ENCODE measurements around the gene TRIO. TPM values are rescaled to one million over a fixed set of nuclear protein-coding genes. Genes with fewer than 3 reads are reported as not detected.

Gene TRIO
- total RNA-seq, 2 experiments from 2014 or later, result 5.7 to 15.7 TPM

DNA sequence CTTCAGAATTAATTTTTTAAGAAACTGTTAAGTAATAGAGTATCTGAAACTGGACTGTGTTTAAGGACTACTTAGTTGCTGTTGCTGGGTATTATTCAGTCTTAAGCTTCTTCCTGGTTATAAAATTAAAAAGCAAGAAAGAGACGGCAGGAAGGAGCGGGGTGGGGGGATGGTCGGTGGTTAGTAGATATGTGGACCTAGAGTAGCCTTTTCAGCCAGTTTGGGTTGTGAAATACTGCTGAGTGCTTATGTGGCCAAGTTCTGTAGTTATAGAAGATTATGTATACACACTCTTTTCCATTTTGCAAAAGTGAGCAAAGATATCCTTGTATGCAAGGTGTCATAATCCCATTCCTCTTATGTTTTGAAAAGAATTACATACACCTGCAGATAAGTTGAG lies 28.5 kb downstream of the TRIO start:
- H3K27me3 Mint-ChIP-seq, result peaks cover 9% of the 10 kb centered on the region
- DNase-seq (no peak), ATAC-seq (no peak)
- CTCF ChIA-PET, result no interaction called here
- no peaks in the 10 kb centered on the region for H3K9me3 Mint-ChIP-seq (ENCODE audit: low read depth)
- H3K4me1 Mint-ChIP-seq, result no peaks in the 10 kb centered on the region
- no peaks in the 10 kb centered on the region for H3K36me3 Mint-ChIP-seq
- no peak overlapping the region for H3K4me3 Mint-ChIP-seq
- H3K27ac Mint-ChIP-seq, result no peak overlapping the region

DNA sequence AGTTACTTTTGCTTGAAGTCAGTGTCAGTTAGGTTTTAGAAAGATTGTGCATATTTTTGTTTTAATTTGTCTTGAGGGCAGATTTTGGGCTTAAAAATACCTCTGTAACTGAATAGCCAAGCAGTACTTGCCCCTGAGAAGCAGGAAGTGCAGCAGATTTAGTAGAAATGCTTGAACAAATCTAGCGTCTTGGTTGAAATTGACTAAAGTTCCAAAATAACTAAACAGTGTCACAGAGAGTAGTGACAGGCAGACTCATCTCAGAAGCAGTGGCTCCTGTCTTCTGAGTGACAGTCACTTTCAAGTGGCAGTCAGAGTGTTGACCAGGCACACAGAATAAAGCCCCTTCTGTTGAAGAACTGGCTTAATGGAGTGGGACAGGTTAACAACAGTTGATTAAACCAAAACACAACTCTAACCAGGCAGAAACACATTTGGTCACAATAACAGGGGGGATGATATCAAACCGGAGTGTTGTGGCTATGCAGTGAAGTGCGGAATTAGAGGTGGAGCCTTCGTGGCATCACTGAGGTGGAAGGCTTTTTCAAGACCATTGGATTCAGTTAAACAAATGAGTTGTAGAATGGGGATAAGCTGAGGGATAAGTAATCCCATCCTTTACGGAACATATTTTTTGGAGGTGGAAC lies 29.1 kb downstream of the TRIO start:
- no peaks in the 10 kb centered on the region for H3K36me3 Mint-ChIP-seq
- no peaks in the 10 kb centered on the region for H3K4me1 Mint-ChIP-seq
- CTCF ChIA-PET, result no interaction called here
- no peak overlapping the region for H3K27ac Mint-ChIP-seq
- no peak for ATAC-seq
- no peak overlapping the region for H3K4me3 Mint-ChIP-seq
- no peaks in the 10 kb centered on the region for H3K9me3 Mint-ChIP-seq (ENCODE audit: low read depth)
- no peak for DNase-seq
- H3K27me3 Mint-ChIP-seq, result peaks cover 9% of the 10 kb centered on the region

DNA sequence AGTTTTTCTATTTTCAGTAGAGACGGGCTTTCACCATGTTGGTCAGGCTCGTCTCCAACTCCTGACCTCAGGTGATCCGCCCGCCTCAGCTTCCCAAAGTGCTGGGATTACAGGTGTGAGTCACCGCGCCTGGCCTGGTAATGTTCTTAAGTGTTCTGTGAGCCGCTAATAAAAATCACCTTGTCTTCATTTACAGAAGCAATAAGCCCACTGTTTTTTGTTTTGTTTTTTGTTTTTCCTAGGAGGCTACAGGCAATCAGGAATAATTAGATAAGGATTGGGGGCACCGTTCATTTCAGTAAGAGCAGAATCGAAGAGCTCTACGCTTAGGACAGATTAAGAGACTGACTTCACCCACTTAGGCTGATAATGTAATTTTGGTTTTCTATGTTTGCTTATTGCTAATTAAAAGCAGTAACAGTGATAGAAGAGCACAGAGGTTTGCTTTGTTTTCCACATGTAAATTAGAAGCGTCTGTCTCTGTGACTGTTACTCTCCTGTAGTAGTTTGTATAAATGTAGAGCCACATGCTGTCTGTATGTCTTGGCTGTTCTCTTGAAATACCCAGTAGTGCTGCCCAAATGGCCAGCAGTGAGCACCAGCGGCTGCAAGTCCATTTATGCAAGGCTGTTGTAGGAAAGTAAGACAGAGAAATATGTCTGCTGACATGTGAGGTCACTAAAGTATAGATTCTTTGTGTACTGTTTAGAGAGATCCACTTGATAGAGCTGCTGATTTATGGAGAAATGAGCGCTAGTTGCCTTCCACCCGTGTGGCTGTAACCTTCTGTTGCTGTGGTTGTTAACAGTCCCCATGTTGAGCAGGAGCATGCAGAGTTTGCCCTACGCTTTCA lies 30.5 kb downstream of the TRIO start:
- no peaks in the 10 kb centered on the region for H3K36me3 Mint-ChIP-seq
- no peaks in the 10 kb centered on the region for H3K4me1 Mint-ChIP-seq
- no peaks in the 10 kb centered on the region for H3K9me3 Mint-ChIP-seq (ENCODE audit: low read depth)
- H3K27me3 Mint-ChIP-seq, result peaks cover 9% of the 10 kb centered on the region
- H3K27ac Mint-ChIP-seq, result no peak overlapping the region
- H3K4me3 Mint-ChIP-seq, result no peak overlapping the region
- CTCF ChIA-PET, result no interaction called here
- DNase-seq (no peak), ATAC-seq (no peak)

DNA sequence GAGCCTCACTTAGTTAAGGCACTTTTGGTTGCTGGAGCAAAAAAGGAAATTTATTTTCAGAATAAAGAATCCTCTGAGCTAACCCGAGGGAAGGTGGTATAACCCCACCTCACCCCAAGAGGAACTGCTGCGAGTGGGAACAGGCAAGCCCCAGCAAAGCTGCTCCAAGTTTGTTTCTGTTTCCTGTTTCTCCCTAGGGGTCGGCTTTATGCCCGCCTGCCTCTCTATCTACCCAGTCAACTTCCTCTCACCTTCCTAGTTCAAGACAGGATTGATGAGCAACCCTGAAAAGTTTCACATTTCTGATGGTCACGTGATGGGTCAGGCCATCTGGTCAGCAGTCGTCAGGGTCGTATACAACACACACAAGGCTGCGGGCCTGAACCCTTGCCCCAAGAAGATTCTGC lies 31.1 kb downstream of the TRIO start:
- Mint-ChIP-seq H3K27ac (no peak overlapping the region), H3K36me3 (no peaks in the 10 kb centered on the region), H3K4me1 (no peaks in the 10 kb centered on the region), H3K4me3 (no peak overlapping the region), H3K27me3 (peaks cover 7% of the 10 kb centered on the region), H3K9me3 (ENCODE audit: low read depth) (no peaks in the 10 kb centered on the region)
- DNase-seq, result no peak
- ATAC-seq, result no peak
- CTCF ChIA-PET, result no interaction called here

DNA sequence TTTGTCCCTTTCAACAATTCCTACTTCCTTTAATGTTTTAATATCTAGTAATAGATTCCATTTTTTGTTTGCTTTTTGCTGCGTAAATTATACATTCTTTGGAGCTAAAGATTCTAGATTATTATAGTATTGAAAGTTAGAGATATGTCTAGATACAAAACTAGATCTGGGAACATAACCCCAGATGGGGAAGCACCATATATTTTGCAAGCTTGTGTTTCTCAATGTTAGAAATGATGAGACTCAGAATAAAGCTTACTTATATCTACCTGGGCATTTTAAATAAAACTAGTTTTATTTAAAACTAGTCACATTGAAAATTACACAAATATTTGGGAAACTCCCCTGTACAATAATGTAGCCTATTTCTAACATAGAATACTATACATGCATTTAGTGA lies 32.2 kb downstream of the TRIO start:
- H3K36me3 Mint-ChIP-seq, result no peaks in the 10 kb centered on the region
- CTCF ChIA-PET, result no interaction called here
- H3K9me3 Mint-ChIP-seq (ENCODE audit: low read depth), result no peaks in the 10 kb centered on the region
- H3K27ac Mint-ChIP-seq, result no peak overlapping the region
- DNase-seq (no peak), ATAC-seq (no peak)
- no peak overlapping the region for H3K4me3 Mint-ChIP-seq
- no peaks in the 10 kb centered on the region for H3K4me1 Mint-ChIP-seq
- H3K27me3 Mint-ChIP-seq, result peaks cover 4% of the 10 kb centered on the region

DNA sequence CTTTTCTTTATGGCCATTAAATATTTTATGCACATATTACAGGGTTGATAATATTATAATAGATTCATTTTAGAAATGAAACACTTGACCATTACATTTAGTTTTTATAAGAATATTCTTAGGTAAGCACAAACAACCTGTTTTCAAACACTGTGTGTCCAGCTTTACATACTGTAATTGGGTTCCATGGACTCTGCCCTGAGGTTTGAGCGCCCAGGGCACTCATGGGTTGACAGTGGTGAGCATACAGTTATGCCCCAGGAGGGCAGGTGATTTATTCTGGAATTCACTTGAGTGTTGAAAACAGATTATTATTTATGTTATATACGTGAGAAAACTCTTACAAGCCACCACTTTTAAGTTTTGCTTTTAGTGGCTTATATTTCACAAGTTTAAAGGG lies 33.7 kb downstream of the TRIO start:
- H3K27ac Mint-ChIP-seq, result no peak overlapping the region
- DNase-seq (no peak), ATAC-seq (no peak)
- H3K36me3 Mint-ChIP-seq, result no peaks in the 10 kb centered on the region
- no peak overlapping the region for H3K4me3 Mint-ChIP-seq
- no peaks in the 10 kb centered on the region for H3K9me3 Mint-ChIP-seq (ENCODE audit: low read depth)
- CTCF ChIA-PET, result no interaction called here
- no peaks in the 10 kb centered on the region for H3K27me3 Mint-ChIP-seq
- H3K4me1 Mint-ChIP-seq, result no peaks in the 10 kb centered on the region

DNA sequence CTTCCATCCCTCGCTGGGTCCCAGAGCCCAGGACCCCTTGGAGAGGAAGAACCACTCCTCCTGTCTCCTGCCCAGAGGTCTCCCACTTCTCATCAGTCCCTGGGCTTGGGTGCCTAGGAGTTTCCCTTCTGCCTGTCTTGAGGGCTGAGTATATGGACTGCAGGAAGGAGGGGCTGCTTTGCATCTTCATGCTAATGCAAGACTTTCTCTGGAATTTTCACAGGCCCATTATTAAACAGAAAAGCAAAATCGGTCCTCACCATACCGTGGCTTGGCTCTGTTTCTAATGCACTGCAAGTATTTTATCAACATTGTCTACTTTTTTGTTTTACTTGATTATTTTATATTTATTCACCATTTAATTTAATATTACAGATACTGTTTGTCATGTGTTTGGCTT lies 34.5 kb downstream of the TRIO start:
- no peak for ATAC-seq
- Mint-ChIP-seq H3K27ac (no peak overlapping the region), H3K36me3 (no peaks in the 10 kb centered on the region), H3K9me3 (ENCODE audit: low read depth) (no peaks in the 10 kb centered on the region), H3K27me3 (no peaks in the 10 kb centered on the region), H3K4me3 (no peak overlapping the region), H3K4me1 (no peaks in the 10 kb centered on the region)
- DNase-seq, result no peak
- CTCF ChIA-PET, result no interaction called here

DNA sequence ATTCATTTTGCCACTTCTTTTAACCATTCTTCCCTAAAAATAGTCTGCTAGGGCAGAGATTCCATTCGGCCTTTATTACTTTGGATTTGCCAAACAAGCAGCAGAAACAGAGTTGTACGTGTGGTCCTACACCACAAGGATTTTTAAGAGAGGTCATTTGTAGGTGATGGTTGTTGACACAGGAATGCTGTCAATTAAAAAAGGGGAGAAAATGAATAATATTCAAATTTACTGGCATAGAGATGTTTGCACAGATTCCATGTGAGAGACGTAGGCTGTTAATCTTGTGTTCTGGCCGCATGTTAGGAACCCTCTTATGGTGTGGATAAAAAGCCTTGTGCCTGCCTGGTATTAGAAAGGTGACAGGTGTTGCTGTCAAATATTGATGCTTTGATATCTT lies 34.9 kb downstream of the TRIO start:
- no peaks in the 10 kb centered on the region for H3K36me3 Mint-ChIP-seq
- CTCF ChIA-PET, result no interaction called here
- no peak for DNase-seq
- no peaks in the 10 kb centered on the region for H3K27me3 Mint-ChIP-seq
- ATAC-seq, result no peak
- no peaks in the 10 kb centered on the region for H3K9me3 Mint-ChIP-seq (ENCODE audit: low read depth)
- no peak overlapping the region for H3K27ac Mint-ChIP-seq
- no peaks in the 10 kb centered on the region for H3K4me1 Mint-ChIP-seq
- no peak overlapping the region for H3K4me3 Mint-ChIP-seq

DNA sequence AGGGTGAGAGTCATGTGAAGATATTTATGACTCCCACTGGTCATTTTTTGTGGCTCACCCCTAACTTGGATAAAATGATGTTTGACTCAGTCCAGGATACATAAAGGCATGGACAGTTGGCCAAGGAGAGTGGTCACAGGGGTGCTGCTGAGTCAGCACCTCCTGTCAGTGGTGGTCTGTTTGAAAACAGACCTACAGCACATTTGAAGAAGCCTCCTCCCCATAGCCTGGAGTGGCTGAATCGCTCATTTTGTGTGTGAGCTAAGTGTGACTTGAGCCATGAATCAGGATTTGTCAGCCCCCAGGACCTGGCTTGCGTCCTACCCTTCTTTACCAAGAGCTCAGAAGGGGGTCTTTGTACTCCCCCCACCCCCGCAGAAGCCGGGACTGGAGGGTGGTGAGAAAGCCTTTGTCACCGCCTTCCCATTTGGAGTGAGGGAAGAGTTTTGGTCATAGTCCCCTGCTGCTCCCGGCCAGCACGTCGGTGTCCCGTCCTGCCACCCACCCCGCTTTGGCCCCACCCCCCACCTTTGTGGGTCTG lies 35.6 kb downstream of the TRIO start:
- no peaks in the 10 kb centered on the region for H3K9me3 Mint-ChIP-seq (ENCODE audit: low read depth)
- CTCF ChIA-PET, result no interaction called here
- H3K4me1 Mint-ChIP-seq, result no peaks in the 10 kb centered on the region
- ATAC-seq (no peak), DNase-seq (no peak)
- H3K27ac Mint-ChIP-seq, result no peak overlapping the region
- H3K27me3 Mint-ChIP-seq, result no peaks in the 10 kb centered on the region
- H3K4me3 Mint-ChIP-seq, result no peak overlapping the region
- H3K36me3 Mint-ChIP-seq, result no peaks in the 10 kb centered on the region

DNA sequence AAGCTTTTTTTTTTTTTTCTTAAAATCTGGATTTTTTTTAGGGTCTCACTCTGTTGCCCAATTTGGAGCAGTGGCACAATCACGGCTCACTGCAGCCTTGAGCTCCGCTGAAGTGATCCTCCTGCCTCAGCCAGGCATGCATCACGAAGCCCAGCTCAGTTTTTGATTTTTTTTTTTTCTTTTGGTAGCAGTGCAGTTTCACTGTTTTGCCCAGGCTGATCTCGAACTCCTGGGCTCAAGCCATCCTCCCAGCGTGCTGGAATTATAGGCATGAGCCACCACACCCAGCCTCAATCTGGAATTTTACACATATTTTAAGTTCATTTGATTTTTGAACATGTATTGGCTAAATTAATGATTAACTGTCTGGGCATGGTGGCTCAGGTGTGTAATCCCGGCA lies 36.3 kb downstream of the TRIO start:
- no peaks in the 10 kb centered on the region for H3K9me3 Mint-ChIP-seq (ENCODE audit: low read depth)
- no peaks in the 10 kb centered on the region for H3K27me3 Mint-ChIP-seq
- CTCF ChIA-PET, result no interaction called here
- DNase-seq (no peak), ATAC-seq (no peak)
- no peaks in the 10 kb centered on the region for H3K4me1 Mint-ChIP-seq
- no peak overlapping the region for H3K4me3 Mint-ChIP-seq
- no peak overlapping the region for H3K27ac Mint-ChIP-seq
- H3K36me3 Mint-ChIP-seq, result no peaks in the 10 kb centered on the region

DNA sequence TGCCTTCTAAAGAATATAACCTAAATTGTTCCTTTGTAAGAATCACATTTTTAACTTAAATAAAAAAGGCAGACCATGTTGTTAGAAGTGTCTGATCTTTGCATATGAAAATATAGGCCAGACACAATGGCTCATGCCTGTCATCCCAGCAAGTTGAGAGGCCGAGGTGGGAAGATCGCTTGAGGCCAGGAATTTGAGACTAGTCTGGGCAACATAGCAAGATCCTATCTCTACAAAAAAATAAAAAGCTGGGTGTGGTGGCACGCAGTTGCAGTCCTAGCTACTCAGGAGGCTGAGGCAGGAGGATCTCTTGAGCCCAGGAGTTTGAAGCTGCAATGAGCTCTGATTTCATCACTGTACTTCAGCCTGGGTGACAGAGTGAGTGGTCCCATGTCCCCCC lies 37.3 kb downstream of the TRIO start:
- no peak for ATAC-seq
- Mint-ChIP-seq H3K36me3 (no peaks in the 10 kb centered on the region), H3K4me3 (no peak overlapping the region), H3K4me1 (no peaks in the 10 kb centered on the region), H3K27me3 (no peaks in the 10 kb centered on the region), H3K27ac (no peak overlapping the region), H3K9me3 (ENCODE audit: low read depth) (no peaks in the 10 kb centered on the region)
- CTCF ChIA-PET, result interaction anchor here (0.7 kb wide), 1 partner anchor 1013 kb away, joined by 3 read pairs; no protein-coding TSS in a partner anchor
- no peak for DNase-seq

DNA sequence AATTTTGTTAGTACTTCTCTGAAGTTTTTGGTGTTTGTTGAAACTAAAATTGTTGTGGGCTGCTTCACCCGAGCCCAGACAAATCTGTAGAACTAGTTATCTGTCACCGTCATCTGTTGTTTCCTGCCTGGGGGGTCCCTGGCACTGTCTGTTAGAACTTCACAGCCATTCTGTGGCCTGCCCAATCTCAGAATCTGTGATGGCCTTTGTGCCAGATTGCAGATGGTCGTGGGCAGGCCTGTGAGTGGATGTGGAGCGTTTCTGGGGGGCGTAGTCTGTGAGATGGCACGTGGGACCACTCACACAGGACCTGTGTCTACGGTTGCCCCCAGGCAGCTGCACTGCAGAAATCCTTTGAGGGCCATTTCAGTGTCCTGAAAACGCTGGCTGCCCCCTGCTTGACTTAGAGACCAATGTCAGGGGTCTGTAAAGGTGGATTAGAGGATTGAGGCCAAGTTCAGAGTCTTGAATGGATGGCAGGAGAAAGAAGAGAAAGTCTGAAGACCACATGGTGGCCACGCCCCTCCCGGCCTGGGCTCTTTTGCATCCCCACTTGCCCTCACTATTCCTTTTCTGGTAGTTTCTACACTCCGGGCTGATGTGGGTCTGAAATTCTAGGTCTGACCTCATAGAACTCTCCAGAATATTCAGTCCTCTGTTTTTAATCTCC lies 38.3 kb downstream of the TRIO start:
- Mint-ChIP-seq H3K36me3 (no peaks in the 10 kb centered on the region), H3K9me3 (ENCODE audit: low read depth) (no peaks in the 10 kb centered on the region), H3K4me3 (no peak overlapping the region), H3K27me3 (no peaks in the 10 kb centered on the region), H3K4me1 (no peaks in the 10 kb centered on the region), H3K27ac (no peak overlapping the region)
- CTCF ChIA-PET, result interaction anchor here (0.7 kb wide), 1 partner anchor 1012 kb away, joined by 3 read pairs; no protein-coding TSS in a partner anchor
- no peak for ATAC-seq
- no peak for DNase-seq

DNA sequence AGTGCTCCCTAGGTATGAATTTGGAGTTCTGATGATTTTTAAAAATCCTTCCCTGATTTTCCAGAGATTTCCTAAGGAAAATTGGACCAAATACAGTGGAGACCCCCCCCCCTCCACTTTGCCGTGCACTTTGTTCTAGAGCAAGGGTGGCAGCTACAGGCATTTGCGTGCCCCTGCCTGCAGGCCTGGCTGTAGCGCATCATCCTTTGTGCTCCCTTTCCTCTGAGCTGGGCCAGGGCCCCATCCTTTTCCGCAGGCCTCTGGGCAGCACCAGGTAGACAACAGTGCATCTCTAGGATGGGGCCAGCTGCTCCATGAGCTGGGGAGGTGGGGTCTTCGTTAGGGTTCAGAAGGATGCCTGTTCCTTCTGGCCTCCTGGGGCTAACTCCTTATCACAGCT lies 39.6 kb downstream of the TRIO start:
- H3K4me1 Mint-ChIP-seq, result no peaks in the 10 kb centered on the region
- CTCF ChIA-PET, result no interaction called here
- H3K27me3 Mint-ChIP-seq, result peaks cover 5% of the 10 kb centered on the region
- no peak overlapping the region for H3K4me3 Mint-ChIP-seq
- no peaks in the 10 kb centered on the region for H3K9me3 Mint-ChIP-seq (ENCODE audit: low read depth)
- H3K27ac Mint-ChIP-seq, result no peak overlapping the region
- no peaks in the 10 kb centered on the region for H3K36me3 Mint-ChIP-seq
- no peak for ATAC-seq
- DNase-seq, result no peak

All from activated CD8-positive, alpha-beta memory T cell treated with anti-CD3 and anti-CD28 coated beads, Interleukin-2, amount 10 ng/mL, durations not matched to agents 7 days and 5 days (primary cell).